Activated T-cell treated with anti-CD3 and anti-CD28 coated beads for 24 hours (primary cell): Measurements from ENCODE around the gene LARGE1.
"Not testable (repeated sequence)": the region's sequence is repeated elsewhere in the genome, so short reads cannot be mapped to it uniquely, and the experiment has no call there.

ENCODE experiments used
- DNase-seq: peaks from one replicate; pipeline ENCODE4 v3.0.0-alpha.2; 2020; ENCODE audit warnings: low read depth

Gene LARGE1

DNA sequence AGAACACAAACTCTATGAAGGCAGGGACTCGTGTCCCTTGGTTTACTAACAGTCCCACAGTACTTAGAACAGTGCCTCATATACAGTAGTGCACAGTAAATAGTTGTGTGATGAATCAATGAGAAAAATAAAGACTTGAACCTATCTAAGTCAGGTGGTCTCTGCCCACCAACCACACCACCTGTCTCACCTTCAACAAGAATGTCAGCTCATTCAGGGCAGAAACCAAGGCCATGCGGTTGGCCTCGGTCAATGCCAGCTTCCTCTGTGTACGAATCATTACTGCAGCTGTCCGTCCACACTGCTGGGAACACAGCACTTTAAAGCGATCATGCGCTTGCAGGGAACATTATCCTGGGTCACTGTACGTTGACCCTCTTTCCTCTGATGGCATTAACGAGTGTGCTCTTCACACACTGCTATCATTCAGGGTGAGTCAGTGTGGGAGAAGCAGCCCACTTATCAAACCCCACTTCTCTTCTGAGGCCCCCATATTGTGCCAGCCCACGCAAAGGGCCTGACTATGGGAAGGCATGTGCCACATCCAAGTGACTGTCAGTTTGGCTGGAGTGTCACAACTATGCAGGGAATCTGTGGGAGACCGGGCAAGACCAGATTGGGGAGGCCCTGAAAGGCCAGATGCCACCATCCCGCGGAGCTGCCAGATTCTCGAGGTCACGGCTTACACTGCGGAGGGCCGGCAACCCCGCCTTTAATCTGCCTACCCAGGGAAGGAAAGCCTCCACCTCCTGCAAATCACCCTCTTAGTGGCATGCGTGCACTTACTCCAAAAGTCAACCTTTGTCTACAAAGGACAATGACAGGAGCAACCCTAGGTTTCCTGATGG is 36.1 kb downstream of the LARGE1 start:
- no peak for DNase-seq

DNA sequence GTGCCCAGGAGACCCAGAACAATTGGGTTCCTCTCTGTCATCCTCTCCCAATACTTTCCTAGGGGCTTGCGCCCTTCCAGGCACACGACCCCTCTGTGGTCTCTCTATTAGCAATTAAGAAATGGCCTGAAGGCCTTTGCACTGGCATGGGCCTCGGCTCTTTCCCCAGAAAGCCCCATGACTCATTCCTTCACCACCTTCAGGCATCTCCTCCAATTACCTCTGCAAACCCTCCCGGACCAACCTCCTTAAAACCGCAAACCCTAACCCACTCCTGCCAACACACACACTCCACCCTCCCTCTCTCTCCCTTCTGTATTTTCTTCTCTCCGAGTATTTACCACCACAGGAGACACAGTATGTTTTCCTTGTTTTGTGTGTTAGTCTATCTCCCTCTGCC is 36.7 kb downstream of the LARGE1 start:
- no peak for DNase-seq

DNA sequence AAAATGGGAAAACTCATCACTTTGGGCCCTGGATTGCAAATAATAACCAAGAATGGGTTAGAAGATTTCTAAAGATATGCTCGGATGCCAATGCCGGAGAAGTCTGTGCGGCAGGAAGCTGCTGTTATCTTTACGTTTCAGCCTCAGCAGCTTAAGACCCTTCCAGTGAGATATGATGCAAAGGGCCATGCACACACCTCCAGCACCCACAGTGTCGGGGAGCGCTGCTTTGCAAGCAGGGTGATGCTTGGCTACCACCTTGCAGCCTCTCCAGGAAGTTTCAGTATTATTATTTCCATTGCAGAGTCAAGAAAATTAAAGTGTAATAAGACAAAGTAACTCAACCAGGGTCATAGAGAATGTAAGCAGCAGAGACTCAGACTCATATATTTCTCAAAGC is 37.3 kb downstream of the LARGE1 start:
- DNase-seq, result no peak

DNA sequence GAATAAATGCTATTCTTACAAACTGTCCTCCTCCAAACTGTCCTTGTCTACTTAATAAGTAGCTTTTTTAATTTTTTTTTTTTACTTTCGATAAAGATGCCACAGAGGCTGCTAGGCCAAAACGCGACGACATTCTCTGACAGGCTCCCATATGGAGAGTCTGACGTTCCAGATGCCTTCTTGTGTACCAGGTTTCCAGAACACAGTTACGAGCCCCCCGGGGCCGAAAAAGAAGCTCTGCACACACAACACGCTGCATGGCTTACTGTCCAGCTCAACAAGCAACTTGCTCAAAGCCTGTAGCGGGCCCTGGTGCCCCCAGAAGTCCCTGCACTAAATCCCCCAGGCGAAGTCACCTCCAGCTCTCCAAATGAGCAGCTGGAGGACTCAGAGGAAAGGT is 39.3 kb downstream of the LARGE1 start:
- no peak for DNase-seq

DNA sequence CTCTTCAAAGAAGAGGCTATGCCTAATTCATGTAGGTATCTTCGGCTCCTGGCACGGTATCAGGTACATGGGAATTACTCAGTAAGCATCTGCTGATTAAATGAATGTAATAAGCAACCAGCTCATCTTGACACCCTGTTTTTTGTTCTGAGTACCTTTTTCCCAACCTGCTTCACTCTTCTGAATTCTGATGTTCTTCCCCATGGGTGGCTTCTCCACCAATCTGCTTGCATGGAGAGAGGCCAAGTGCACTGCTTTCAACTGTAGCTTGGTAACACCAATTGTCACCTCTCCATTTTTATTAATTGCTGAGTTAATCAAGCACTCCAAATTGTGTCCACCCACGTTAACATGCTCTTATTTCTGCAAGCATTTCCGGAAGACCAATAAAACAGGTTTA is 40.5 kb downstream of the LARGE1 start:
- no peak for DNase-seq

DNA sequence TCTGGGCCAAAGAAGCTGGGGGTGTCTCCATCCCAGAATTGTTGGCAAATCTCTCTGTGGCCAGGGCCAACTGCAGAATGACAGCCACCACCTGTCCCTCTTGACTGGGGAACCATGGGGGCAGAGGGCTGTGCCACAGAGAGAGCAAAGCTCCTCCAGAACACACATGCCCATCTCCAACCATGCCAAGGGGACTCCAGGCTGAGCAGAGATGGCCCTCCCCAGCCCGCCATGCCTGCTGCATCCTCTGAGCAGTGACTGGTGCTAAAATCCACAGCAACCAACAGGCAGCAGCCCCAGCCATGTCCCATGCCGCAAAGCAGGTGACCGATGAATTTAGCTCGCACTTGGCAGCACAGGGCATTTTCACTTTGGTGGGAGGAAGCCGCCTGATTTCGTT is 45.0 kb downstream of the LARGE1 start:
- no peak for DNase-seq

DNA sequence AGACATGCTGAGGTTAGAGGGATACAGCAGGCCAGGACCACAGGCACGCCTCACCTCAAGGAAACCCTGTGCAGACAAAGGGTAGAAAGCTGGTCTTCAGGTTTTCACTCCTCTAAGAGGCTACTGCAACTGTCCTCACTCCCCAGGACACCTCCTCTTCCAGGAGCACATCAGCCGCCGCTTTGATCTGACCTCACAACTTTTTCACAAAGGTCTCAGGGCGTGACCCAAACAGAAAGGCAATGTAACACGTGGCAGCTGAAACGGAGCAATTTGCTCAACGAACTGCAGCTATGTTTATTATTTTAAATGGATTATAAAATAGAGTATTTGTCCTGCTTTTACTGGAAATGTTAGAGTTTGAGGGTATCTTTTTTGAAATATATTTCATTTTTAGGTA is 46.1 kb downstream of the LARGE1 start:
- no peak for DNase-seq

DNA sequence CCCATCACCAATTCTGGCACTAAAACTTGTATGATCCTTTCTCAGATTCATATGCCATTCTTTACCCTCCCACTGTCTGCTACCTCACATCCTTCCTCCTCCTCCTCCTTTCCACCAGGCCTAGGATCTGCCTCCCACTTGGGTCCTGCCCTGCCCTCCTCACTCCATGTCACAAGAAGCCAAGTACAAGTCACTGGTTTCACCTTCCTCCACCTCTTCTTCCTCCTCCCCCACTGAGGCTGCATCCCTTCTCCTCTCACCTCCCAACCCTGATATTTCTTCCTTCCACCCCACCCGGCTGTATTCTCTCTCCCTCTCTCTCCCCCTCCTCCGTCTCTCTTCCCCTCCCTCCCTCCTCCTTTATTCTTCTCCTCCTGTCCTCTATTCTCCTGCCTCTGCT is 46.6 kb downstream of the LARGE1 start:
- DNase-seq, result no peak

DNA sequence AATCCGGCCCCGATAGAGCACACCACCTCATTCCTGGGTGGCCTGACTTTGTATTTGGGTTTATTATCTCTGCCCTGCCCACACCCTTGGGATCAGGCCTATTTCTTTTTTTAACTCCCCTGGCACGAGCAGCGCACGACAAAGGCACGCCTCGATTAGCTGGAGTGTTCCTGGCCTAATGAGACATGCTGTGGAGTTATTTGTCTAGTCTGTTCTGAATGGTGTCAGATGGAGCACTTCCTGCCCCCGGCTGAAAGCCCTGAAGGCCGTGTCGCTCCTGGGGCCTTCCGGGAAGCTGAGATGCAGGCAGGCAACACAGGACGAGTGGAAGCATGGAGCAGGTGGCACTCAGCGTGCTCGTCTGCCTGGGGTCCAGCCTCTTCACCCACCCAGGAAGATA is 47.1 kb downstream of the LARGE1 start:
- no peak for DNase-seq

DNA sequence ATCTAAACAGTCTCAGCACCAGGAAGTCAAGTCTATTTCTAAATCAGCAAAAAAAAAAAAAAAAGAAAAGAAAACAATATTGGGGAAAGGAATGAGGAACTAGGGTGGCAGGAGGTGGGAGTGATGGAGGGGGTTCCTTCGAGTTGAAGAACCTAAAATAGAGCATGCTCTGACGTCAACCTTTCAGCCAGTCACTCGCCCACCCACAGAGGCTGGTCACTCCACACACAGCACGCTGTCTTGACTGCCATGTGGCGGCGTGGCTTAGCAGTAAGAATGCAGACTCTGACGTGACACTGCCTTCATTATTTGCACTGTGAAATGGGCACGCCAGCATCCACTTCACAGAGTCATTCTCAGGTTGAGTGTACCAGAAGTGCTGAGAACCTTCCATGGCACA is 48.3 kb downstream of the LARGE1 start:
- no peak for DNase-seq

DNA sequence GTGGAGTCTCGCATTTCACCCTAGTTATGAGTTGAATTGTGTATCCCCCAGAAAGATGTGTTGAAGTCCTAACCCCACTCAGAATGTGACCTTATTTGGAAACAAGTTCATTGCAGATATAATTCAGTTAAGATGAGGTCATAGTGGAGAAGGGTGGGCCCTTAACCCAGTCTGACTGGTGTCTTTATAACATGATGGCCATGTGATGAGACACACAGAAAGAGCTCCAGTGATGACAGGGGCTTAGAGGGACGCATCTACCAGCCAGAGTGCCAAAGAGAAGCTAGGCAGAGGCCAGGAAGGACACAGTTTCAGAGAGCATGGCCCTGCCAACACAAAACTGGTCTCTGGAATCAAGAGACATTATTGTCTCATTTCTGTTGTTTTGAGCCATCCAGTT is 50.3 kb downstream of the LARGE1 start:
- DNase-seq, result no peak

DNA sequence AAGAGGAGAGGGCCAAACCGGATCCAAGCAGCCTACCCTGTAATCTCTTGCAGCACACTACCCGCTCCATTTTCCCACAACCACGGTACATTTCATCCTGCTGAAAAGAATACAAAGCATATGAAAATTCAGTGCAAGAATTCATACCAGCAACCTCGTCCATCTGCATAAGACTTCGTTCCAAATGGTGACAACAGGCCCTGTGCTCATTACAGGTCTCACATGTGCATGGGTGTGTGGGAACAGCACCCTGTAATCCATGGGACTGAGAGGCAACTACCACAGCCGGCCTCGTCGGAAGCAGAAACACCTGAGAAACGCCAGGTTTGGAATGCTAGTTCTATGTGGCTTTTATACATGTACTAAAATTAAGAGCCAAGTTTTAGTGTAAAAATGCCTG is 52.3 kb downstream of the LARGE1 start:
- DNase-seq, result no peak

DNA sequence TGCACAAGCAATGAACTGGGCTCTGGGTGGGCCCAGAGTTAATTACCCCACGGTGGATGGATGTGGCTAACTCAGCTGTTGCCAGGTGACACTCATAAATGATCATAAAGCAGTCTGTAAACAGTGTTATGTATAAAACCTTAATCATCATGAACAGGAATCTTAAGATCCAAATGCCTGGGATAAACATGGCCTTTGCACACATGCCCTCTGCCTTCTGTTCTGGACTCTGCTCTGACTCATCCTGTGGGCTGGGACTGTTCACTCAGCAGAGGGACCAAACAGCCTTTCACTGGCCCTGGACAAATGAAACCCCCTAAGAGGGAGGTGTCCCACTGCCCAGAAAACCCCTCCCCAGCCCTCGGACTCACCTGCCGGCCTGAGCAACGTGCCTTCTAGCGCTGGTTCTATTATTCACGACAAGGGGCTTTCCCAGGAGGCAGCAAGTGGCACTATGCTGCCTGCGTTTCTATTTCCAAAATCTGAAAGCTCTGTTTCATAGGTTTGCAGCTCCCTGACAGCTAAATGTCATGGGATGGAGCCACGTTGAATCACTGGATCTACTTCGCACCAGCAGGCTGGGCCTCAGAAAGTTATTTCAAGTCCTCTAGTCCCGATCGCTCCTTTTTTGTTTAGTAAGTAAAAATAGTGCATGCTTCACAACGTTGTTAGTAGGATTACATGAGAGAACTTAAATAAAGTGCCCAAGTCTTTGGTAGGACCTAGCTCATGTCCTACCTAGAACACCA is 53.0 kb downstream of the LARGE1 start:
- no peak for DNase-seq

DNA sequence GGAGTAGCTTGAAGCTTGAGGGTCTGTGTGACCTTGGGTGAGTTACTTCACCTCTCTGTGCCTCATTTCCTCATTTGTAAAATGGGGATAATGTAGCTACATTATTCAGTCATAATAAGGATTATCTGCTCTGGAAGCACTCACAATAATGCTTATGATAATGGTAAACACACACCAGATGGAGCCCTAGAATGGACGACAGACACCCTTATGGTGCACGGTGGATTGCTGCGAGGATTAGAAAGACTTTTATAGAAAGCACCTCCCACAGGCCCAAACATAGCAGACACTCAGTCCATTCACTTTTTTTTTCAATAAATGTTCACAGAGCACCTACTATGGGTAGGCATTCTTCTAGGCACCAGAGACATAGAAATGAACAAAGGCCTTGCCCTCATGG is 53.8 kb downstream of the LARGE1 start:
- no peak for DNase-seq

DNA sequence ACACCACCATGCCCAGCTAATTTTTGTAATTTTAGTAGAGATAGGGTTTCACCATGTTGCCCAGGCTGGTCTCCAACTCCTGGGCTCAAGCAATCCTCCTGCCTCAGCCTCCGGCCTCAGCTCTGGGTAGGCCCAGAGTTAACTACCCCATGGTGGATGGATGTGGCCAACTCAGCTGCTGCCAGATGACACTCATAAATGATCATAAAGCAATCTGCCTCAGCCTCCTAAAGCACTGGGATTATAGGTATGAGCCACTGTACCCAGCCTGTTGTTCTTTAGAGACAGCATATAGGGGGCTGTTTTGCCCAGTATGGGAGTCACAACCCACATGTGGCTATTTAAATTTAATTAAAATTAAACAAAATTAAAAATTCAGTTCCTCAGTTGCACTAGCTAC is 54.3 kb downstream of the LARGE1 start:
- no peak for DNase-seq

DNA sequence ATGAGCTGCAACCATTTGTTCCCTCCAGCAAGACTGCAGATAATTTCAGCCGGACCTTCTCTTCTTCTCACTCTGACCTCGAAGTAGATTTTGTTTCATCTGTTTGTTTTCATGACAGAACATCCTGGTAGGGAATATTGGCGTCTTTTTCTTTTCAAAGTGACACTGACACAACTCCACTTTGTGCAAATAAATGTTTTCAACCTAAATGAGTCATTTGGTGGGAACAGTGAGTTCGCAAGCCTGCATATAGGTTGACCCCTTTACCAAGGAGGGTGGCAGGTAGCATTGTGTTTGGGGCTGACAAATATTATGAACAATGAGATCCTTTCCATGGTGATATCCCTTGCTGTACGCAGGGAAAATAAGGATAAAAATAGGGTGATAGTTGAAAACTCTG is 55.0 kb downstream of the LARGE1 start:
- DNase-seq, result no peak

DNA sequence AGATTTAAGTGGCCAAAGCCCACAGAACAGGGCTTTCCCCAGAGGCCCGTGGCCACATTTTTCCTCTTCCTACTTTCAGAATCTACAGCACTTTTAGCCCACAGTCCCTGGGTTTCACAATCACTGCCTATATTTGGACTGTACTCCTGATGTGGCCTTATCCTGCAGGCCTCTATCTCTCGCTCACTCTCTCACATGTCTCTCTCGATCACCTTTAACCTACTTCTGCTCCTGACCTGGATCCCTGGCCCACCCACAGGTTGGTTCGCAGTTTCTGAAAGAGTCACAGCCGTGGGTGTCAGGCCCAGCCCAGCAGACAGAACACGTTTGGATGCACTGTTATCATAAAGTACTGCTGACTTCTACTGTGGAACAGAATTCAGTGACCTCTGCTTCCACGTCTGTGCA is 55.5 kb downstream of the LARGE1 start:
- DNase-seq, result no peak

DNA sequence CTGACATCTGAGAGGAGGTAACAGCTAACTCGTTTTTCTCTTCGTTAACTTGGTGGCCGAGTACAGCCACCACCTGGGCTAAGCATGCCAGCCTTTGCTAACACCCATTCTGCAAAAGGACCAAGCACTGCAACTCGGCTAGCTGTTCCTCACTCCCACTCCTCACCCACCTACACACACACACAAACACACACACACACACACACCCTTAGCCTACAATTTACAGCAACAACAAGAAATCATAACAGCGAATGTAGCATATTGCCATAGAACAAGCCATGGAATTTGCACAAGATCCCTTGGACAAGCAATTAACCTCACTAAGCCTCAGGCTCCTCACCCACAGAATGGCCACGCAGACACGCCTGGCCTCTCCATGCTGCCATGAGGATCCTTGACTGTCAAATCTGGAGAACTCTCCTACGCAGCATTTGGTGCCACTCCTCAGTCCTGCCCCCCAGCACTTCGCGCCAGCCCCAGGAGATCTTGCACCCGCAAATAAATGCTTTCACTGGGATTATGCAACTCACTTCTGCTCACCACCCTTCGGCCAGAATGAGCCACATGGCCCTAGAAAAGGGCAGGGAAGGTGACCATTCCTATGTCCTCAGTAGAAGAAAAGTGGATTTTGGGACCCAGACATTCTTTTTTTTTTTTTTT is 58.9 kb downstream of the LARGE1 start:
- no peak for DNase-seq

DNA sequence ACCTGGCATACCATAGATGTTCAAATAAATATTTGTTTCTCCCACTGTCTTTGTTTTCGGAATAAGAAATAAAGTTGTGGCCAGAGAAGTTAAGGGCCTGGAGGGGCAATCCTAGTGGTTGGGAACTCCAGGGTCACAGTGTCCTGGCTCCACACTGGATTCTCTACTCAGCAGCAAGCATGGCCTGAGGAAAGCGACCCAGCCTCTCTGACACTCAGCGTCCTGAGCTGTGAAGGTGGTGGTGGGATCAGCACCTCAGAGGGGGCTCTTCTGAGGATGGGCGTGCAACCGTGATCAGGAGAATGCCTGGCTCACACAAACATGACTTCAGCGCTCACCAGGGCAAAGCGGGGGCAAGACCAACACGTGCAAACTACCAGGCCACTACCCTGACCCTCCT is 59.9 kb downstream of the LARGE1 start:
- DNase-seq, result no peak

DNA sequence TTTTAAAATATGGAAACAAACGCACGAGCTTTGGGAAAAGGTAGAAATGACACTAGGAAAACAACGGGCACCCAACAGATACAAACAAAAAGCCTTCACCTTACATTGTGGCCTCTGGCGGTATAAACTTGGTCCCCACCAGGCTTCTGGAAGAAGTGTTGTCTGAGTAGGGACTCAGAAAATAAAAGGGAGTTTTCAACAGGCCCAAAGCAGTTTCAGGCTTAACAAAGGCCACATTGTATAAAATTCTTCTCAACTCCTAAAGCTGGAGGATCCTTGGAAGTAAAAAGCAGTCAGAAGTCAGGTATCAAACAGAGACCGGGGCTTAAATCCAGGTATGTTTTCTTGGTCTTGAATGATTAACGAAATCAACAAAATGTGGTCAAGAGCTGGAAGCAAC is 61.0 kb downstream of the LARGE1 start:
- no peak for DNase-seq

DNA sequence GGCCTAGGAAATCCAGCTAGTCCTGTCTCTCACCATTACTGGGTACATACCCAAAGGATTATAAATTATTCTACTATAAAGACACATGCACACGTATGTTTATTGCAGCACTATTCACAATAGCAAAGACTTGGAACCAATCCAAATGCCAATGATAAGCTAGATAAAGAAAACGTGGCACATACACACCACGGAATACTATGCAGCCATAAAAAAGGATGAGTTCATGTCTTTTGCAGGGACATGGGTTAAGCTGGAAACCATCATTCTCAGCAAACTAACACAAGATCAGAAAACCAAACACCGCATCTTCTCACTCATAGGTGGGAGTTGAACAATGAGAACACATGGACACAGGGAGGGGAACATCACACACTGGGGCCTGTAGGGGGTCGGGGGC is 61.6 kb downstream of the LARGE1 start:
- DNase-seq, result not testable (repeated sequence)

DNA sequence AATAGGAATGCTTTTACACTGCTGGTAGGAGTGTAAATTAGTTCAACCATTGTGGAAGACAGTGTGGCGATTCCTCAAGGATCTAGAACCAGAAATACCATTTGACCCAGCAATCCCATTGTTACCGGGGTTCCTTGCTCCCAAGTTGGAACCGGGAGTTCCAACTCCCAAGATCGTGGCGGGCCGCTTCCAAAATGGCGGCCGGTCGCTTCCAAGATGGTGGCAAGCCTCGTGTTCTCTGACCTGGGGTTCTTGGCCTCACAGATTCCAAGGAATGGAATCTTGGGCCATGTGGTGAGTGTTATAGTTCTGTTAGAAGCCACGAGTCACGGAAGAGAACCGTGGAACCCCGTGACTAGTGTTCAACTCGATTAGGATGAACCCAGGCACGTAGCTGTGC is 62.5 kb downstream of the LARGE1 start:
- not testable (repeated sequence) for DNase-seq

DNA sequence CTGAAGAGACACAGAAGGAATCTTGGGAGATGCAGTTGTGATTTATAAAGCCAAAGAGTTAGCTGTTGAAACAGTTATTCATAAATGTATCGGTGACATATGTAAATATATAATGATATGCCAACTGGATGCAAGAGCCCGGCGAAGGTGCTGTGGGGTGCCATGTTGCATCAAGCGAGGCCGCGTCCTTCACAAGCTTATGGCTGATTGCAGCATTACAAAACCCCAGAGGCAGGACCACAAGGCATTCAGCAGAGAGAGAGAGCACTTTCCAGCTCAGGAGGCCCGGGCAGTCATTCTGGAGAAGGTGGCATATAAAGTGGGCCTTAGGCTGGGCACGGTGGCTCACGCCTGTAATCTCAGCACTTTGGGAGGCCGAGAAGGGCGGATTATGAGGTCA is 65.6 kb downstream of the LARGE1 start:
- no peak for DNase-seq
